CD4-positive, alpha-beta T cell (primary cell): ENCODE results near the gene WDR35. TPM values are rescaled to one million over a fixed set of nuclear protein-coding genes. Genes with fewer than 3 reads are reported as not detected.

Experiments
- ATAC-seq: fragments of 200-7000 bp; cut with Tn5 transposase; one replicate; pipeline ENCODE4 v1.10.0; 2022; ENCODE audit warnings: mild to moderate bottlenecking; ENCODE audit not compliant: poor library complexity
- CTCF ChIA-PET: fragments of 350-600 bp; sonication (Branson Sonifier 250); formaldehyde crosslinking; loops from one replicate; lab custom pipeline; 2021; ENCODE audit warnings: antibody characterized with exemption, inconsistent platforms; lab: Charles Lee
- POLR2A ChIA-PET: fragments of 350-600 bp; sonication (Branson Sonifier 250); formaldehyde crosslinking; loops from one replicate; lab custom pipeline; 2021; ENCODE audit warnings: antibody characterized with exemption, inconsistent platforms; lab: Charles Lee
- DNase-seq, 14 experiments: peaks; one replicate each; pipeline ENCODE4 v3.0.0-alpha.2; 2013 to 2020; ENCODE audit warnings: mixed read lengths in 2 of 14
- H3K27ac ChIP-seq, 2 donors: one replicate each; pipeline versions ENCODE4 v1.5.1 to v1.7.0; 2013; ENCODE audit warnings: low read length in 2 of 2, low read depth in 1 of 2, mild to moderate bottlenecking in 1 of 2
- H3K27me3 ChIP-seq, 2 experiments: 1 replicate in 1 of 2; 2 replicates in 1 of 2; pipeline versions ENCODE4 v1.6.1 to v1.7.0; 2013; ENCODE audit warnings: low read length in 2 of 2, control low read depth in 1 of 2, mild to moderate bottlenecking in 1 of 2, moderate library complexity in 1 of 2; ENCODE audit not compliant: insufficient read depth in 2 of 2, control insufficient read depth in 1 of 2
- H3K36me3 ChIP-seq: one replicate; pipeline ENCODE4 v1.6.1; 2013; ENCODE audit warnings: low read length, control low read depth; ENCODE audit not compliant: insufficient read depth
- H3K4me1 ChIP-seq: one replicate; pipeline ENCODE4 v1.6.1; 2013; ENCODE audit warnings: low read length, control low read depth; ENCODE audit not compliant: insufficient read depth
- H3K4me3 ChIP-seq: one replicate; pipeline ENCODE4 v1.5.1; 2013; ENCODE audit warnings: mild to moderate bottlenecking, low read length, moderate library complexity
- H3K9me3 ChIP-seq, 2 experiments: 1 replicate in 1 of 2; 2 replicates in 1 of 2; pipeline versions ENCODE4 v1.6.1 to v1.7.0; 2013; ENCODE audit warnings: low read length in 2 of 2, mild to moderate bottlenecking in 2 of 2, control low read depth in 1 of 2, moderate library complexity in 1 of 2; ENCODE audit not compliant: control insufficient read depth in 1 of 2, insufficient read depth in 1 of 2
- H3K27ac Mint-ChIP-seq: one replicate; pipeline ENCODE4 v1.8.0; 2020; ENCODE audit warnings: mixed read lengths
- H3K27me3 Mint-ChIP-seq: one replicate; pipeline ENCODE4 v1.8.0; 2021; ENCODE audit warnings: mixed read lengths
- H3K36me3 Mint-ChIP-seq: one replicate; pipeline ENCODE4 v1.8.0; 2021; ENCODE audit warnings: low read depth, mixed read lengths
- H3K4me1 Mint-ChIP-seq: one replicate; pipeline ENCODE4 v1.8.0; 2021; ENCODE audit warnings: low read depth, mixed read lengths
- H3K4me3 Mint-ChIP-seq: one replicate; pipeline ENCODE4 v1.8.0; 2020; ENCODE audit warnings: mild to moderate bottlenecking, mixed read lengths
- H3K9me3 Mint-ChIP-seq: one replicate; pipeline ENCODE4 v1.8.0; 2020; ENCODE audit warnings: mixed read lengths
- CTCF ChIP-seq: fragments of 200-600 bp; IDR thresholded peaks from one replicate; pipeline ENCODE4 v1.8.0; 2022; ENCODE audit warnings: antibody characterized with exemption, mild to moderate bottlenecking
- intact Hi-C, 2 experiments: fragments of 100-400 bp; cut with DNase I in 1 of 2; cut with micrococcal nuclease in 1 of 2; formaldehyde crosslinking; loops; one replicate each; pipeline versions ENCODE4 v1.15.1 to v1.9.0; 2023 to 2025; cut with DNase I, micrococcal nuclease
- total RNA-seq, 174 experiments: library from RNA in 2 of 174; stranded (reverse) in 2 of 174; gene quantifications; one replicate each; pipeline ENCODE4 v1.2.3 and lab custom pipeline; 2021 to 2026

Gene WDR35
- total RNA-seq, 2 experiments from 2014 or later = 2.8 to 3.2 TPM

- Mint-ChIP-seq H3K4me1 (no peaks in the 10 kb centered on the region), H3K27ac (no peak overlapping the region), H3K4me3 (no peak overlapping the region), H3K36me3 (peaks cover 40% of the 10 kb centered on the region), H3K9me3 (no peaks in the 10 kb centered on the region), H3K27me3 (no peaks in the 10 kb centered on the region)
- TF ChIP-seq CTCF = no peak
- ChIA-PET CTCF (no interaction called here), POLR2A (no interaction called here)
- Histone ChIP-seq H3K36me3 (peaks cover 23% of the 10 kb centered on the region), H3K4me1 (no peaks in the 10 kb centered on the region), H3K9me3 (no peaks in the 10 kb centered on the region), H3K27me3 (no peaks in the 10 kb centered on the region), H3K27ac (no peak overlapping the region), H3K4me3 (no peak overlapping the region)
- no peak for ATAC-seq
- no peak for DNase-seq
- intact Hi-C loops = no loop called here
Measured at GRCh38 chr2:19878268-19879046, 111.4 kb downstream of the WDR35 start.

- ATAC-seq (no peak), DNase-seq (no peak)
- H3K4me1 Mint-ChIP-seq = peaks cover 11% of the 10 kb centered on the region
- H3K27me3 Mint-ChIP-seq = no peaks in the 10 kb centered on the region
- no peak overlapping the region for H3K4me3 ChIP-seq
- no peaks in the 10 kb centered on the region for H3K27me3 ChIP-seq
- H3K4me3 Mint-ChIP-seq = no peak overlapping the region
- H3K4me1 ChIP-seq = no peaks in the 10 kb centered on the region
- CTCF ChIA-PET = no interaction called here
- H3K36me3 Mint-ChIP-seq = peaks cover 57% of the 10 kb centered on the region
- peaks cover 23% of the 10 kb centered on the region for H3K36me3 ChIP-seq
- TF ChIP-seq CTCF = no peak
- no peaks in the 10 kb centered on the region for H3K9me3 Mint-ChIP-seq
- no peak overlapping the region for H3K27ac Mint-ChIP-seq
- intact Hi-C loops = no loop called here
- H3K27ac ChIP-seq = no peak overlapping the region
- POLR2A ChIA-PET = interaction anchor here (1.1 kb wide), 1 partner anchor 23 kb away, joined by 4 read pairs; no protein-coding TSS in a partner anchor
- H3K9me3 ChIP-seq = no peaks in the 10 kb centered on the region
Measured at GRCh38 chr2:19876751-19877150, 113.2 kb downstream of the WDR35 start.

- intact Hi-C loops = no loop called here
- peaks cover 2% of the 10 kb centered on the region for H3K4me1 ChIP-seq
- no peak overlapping the region for H3K27ac ChIP-seq
- H3K27me3 ChIP-seq = no peaks in the 10 kb centered on the region
- H3K36me3 ChIP-seq = peaks cover 24% of the 10 kb centered on the region
- H3K4me3 Mint-ChIP-seq = no peak overlapping the region
- CTCF ChIA-PET = no interaction called here
- H3K4me3 ChIP-seq = no peak overlapping the region
- H3K4me1 Mint-ChIP-seq = peaks cover 15% of the 10 kb centered on the region
- no peaks in the 10 kb centered on the region for H3K27me3 Mint-ChIP-seq
- H3K36me3 Mint-ChIP-seq = peaks cover 66% of the 10 kb centered on the region
- no peak for ATAC-seq
- H3K27ac Mint-ChIP-seq = no peak overlapping the region
- no peaks in the 10 kb centered on the region for H3K9me3 Mint-ChIP-seq
- POLR2A ChIA-PET = no interaction called here
- no peak for DNase-seq
- no peak for TF ChIP-seq CTCF
- H3K9me3 ChIP-seq = no peaks in the 10 kb centered on the region
Measured at GRCh38 chr2:19875280-19875679, 114.6 kb downstream of the WDR35 start.
